Measurements from ENCODE around the gene PICK1.
A peak's percentile ranks its signal among the peaks of the same experiment; 100 is the strongest.

Gene PICK1

DNA sequence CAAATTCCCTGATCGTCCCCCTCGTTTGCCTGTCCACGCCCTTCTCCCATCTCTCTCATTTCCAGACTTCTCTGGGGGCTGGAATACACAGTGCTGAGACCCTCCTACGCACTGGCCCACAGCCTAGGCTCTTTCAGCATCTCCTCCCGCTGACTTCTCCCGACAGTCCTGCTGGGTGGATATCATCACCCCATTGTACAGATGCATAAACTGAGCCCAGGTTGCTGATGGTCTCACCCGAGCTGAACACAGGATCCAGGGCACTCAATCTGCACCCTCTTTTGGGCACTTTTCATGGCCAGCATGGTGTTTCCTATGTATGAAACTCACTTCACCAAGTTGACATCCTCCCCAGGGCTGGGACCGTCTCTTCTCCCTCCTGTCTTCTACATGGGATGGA is 31.7 kb upstream of the PICK1 start:
- TF ChIP-seq, protein P1, sequence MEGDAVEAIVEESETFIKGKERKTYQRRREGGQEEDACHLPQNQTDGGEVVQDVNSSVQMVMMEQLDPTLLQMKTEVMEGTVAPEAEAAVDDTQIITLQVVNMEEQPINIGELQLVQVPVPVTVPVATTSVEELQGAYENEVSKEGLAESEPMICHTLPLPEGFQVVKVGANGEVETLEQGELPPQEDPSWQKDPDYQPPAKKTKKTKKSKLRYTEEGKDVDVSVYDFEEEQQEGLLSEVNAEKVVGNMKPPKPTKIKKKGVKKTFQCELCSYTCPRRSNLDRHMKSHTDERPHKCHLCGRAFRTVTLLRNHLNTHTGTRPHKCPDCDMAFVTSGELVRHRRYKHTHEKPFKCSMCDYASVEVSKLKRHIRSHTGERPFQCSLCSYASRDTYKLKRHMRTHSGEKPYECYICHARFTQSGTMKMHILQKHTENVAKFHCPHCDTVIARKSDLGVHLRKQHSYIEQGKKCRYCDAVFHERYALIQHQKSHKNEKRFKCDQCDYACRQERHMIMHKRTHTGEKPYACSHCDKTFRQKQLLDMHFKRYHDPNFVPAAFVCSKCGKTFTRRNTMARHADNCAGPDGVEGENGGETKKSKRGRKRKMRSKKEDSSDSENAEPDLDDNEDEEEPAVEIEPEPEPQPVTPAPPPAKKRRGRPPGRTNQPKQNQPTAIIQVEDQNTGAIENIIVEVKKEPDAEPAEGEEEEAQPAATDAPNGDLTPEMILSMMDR (IDR thresholded peaks at IDR 0.05; ENCODE audit: unreplicated experiment in 3 of 3) = no peak
- Mint-ChIP-seq H3K4me3 (no peak overlapping the region), H3K27me3 (ENCODE audit: low read depth) (peaks cover 4% of the 10 kb centered on the region), H3K9me3 (no peaks in the 10 kb centered on the region), H3K36me3 (ENCODE audit: low read depth) (no peaks in the 10 kb centered on the region), H3K4me1 (peaks cover 51% of the 10 kb centered on the region), H3K27ac (no peak overlapping the region)

DNA sequence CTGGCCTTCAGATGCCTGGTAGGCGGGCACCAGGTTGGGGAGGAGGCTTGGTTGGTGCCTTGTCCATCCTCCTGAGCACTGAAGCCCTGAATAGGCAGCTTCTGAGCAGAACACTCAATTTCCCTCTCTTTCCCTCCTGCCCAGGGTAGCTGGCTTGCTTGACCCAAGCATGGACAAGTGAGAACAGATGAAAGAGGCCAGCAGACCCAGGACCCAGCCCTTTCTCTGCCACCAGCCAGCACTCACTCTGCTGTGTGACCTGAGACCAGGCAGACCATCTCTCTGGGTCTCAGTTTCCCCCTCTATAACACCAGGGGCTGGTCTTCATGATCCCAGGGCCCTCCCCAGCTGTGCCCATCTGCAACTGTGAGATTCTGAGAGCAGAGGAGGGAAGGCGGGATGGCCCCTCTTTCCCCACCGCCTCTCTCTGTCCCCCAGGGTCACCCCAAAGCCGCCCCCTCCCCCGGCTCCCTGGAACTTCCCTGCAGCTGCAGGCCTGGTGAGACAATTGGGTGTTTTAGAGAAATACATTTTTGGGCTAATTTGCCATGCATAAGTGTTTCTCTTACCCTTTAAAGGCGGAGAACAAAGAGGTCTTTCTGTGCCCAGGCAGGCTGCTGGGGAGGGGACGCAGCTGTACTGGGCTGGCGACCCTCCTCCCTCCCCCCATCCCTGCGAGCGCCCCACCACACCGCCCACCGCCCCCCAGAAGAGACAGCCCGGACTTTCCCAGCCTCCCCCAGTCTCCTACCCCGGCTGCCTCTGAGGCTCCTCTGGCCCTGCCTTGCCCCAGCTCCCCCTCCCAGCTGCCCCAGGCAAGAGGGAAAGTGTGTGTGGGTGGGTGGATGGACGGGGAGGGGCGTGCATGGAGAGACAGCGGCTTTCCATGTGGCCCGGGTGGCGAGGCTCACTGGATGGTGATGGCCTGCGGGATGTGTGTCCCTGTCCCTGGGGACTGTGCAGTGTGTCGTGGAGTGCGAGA is 30.8 kb upstream of the PICK1 start:
- no peaks in the 10 kb centered on the region for H3K36me3 Mint-ChIP-seq (ENCODE audit: low read depth)
- peaks cover 8% of the 10 kb centered on the region for H3K27me3 Mint-ChIP-seq (ENCODE audit: low read depth)
- peak overlapping the region in 1 of 3 experiments; percentile 4 for H3K27ac Mint-ChIP-seq
- H3K4me3 Mint-ChIP-seq = no peak overlapping the region
- peaks cover 52% of the 10 kb centered on the region for H3K4me1 Mint-ChIP-seq
- TF ChIP-seq, protein P1 (IDR thresholded peaks at IDR 0.05; ENCODE audit: unreplicated experiment in 3 of 3) = no peak
- no peaks in the 10 kb centered on the region for H3K9me3 Mint-ChIP-seq

DNA sequence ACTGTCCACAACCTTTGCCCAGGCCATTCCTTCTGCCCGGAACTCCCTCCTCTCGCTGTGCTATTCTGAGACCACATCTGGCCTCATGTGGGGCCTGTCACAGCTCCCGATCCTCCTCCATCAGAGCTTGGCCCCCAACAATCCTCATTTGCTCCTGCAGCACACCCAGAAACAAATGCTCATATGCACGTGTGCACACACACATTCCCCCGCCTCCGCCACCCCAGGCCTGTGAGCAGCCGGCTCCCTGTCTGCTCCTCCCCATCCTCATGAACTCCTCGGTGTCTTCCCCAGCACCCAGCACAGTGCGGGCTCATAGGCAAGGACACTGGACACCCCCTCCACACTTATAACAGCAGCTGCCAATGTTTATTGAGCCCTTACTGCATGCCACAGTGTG is 29.7 kb upstream of the PICK1 start:
- Mint-ChIP-seq H3K4me3 (no peak overlapping the region), H3K27ac (peak overlapping the region in 2 of 3 experiments; percentile 4 to 29), H3K27me3 (ENCODE audit: low read depth) (peaks cover 8% of the 10 kb centered on the region), H3K36me3 (ENCODE audit: low read depth) (no peaks in the 10 kb centered on the region), H3K9me3 (no peaks in the 10 kb centered on the region), H3K4me1 (peaks cover 58% of the 10 kb centered on the region)
- TF ChIP-seq, protein P1 (IDR thresholded peaks at IDR 0.05; ENCODE audit: unreplicated experiment in 3 of 3) = no peak

DNA sequence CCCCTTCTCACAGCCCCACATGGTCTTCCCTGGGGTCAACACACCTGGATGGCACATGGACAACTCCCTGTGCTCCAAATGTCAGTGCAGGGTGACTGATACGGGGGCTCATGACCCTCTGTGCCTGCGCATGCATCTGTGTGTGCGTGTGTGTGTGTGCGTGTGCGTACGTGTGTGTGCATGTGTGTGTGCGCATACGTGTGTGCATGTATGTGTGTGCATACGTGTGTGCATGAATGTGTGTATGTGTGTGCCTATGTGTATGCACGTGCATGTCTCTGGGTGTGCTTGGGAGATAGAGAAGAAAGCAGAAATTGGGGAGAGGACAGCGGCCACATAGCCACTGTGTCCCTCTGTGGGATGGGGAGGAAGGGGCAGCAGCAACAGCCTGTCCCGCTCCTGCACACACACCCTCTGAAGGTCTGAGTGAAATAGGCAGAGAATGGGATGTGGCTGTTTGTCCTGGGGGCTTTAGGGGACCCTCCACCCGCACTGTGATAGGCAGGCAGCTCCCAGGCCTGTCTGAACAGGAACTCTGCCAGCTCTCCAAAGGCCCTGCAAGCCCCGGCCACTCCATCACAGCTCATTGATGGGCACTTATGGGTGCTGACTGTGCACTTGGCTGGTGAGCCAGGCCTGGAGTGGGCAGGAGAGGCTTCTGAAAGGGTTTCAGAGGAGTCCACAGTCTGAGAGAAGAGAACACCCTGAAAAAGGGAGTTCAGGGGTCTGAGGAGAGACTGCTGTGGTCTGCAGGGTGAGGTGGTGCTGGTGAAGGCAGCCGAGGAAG is 28.7 kb upstream of the PICK1 start:
- Mint-ChIP-seq H3K36me3 (ENCODE audit: low read depth) (no peaks in the 10 kb centered on the region), H3K4me1 (peaks cover 64% of the 10 kb centered on the region), H3K27ac (peak overlapping the region in 1 of 3 experiments; percentile 64), H3K9me3 (no peaks in the 10 kb centered on the region), H3K4me3 (no peak overlapping the region), H3K27me3 (ENCODE audit: low read depth) (peaks cover 8% of the 10 kb centered on the region)
- TF ChIP-seq, protein P1 (IDR thresholded peaks at IDR 0.05; ENCODE audit: unreplicated experiment in 3 of 3) = no peak

DNA sequence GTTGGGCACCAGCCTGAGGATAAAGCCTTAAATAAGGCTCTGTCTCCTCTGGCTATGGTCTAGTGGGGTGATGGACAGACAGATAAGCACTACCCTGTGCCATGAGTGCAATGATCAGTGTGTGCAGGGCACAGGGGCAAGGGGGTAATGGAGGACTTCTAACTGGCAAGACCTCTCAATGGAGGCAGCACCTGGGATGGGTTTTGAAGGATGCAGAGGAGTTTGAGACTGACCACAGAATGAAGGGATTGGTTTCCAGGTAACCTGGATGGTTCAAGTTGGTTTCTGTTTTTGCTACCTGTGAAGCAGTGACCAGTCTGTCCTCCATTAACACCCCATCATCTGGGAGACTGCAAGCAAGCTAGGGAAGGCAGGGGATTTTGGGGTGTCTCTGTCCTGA is 27.8 kb upstream of the PICK1 start:
- TF ChIP-seq, protein P1 (IDR thresholded peaks at IDR 0.05; ENCODE audit: unreplicated experiment in 3 of 3) = no peak
- Mint-ChIP-seq H3K27me3 (ENCODE audit: low read depth) (peaks cover 8% of the 10 kb centered on the region), H3K9me3 (no peaks in the 10 kb centered on the region), H3K4me3 (no peak overlapping the region), H3K27ac (peak overlapping the region in 1 of 3 experiments; percentile 64), H3K4me1 (peaks cover 70% of the 10 kb centered on the region), H3K36me3 (ENCODE audit: low read depth) (no peaks in the 10 kb centered on the region)
